Measurements from ENCODE around the gene USP24. TPM values are rescaled to one million over a fixed set of nuclear protein-coding genes. Genes with fewer than 3 reads are reported as not detected.

The USP24 gene
- total RNA-seq, 1 experiment from 2014 or later, result 35.3 TPM

DNA sequence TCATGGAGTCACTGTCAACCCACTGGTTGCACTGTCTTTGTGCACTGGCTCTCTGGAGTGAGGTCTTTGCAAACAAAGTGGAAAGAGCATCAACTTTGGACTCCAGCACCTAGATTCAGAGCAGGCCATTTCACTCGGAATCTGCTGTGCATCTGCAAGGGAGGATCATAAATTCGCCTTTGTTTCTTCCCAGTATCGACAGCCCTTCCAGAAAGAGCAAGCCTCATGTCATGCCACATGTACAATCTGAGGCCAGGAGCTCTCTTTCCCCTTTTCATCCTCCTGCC lies 176.7 kb downstream of the USP24 start:
- no CpG with 5 or more reads among the region's 3 CpGs for WGBS (ENCODE audit: extremely low coverage, insufficient read length, low lambda C conversion rate)
- H2BK5ac ChIP-seq (ENCODE audit: insufficient read length, low read length), result no peak overlapping the region
- peaks cover 9% of the 10 kb centered on the region; the same call in 1 of the 2 replicates for H3K4me1 ChIP-seq (ENCODE audit: insufficient read depth, low read length)
- peaks cover 41 to 53% of the 10 kb centered on the region in 2 experiments for H3K4me1 Mint-ChIP-seq
- no peak overlapping the region for H2BK20ac ChIP-seq (ENCODE audit: low read depth, low read length, poor library complexity, severe bottlenecking)
- no peaks in the 10 kb centered on the region; a peak in 2 of 5 replicates for H3K9me3 Mint-ChIP-seq
- H3K79me2 ChIP-seq (ENCODE audit: insufficient read depth, low read length), result peaks cover 16% of the 10 kb centered on the region; the same call in 1 of the 2 replicates
- no peak overlapping the region for H2BK12ac ChIP-seq (ENCODE audit: insufficient read length, low read depth, low read length)
- no peak overlapping the region for H3K27ac Mint-ChIP-seq
- no peak overlapping the region for H3K9ac ChIP-seq (ENCODE audit: extremely low read depth, insufficient read length, low read length)
- TF ChIP-seq, protein P1, sequence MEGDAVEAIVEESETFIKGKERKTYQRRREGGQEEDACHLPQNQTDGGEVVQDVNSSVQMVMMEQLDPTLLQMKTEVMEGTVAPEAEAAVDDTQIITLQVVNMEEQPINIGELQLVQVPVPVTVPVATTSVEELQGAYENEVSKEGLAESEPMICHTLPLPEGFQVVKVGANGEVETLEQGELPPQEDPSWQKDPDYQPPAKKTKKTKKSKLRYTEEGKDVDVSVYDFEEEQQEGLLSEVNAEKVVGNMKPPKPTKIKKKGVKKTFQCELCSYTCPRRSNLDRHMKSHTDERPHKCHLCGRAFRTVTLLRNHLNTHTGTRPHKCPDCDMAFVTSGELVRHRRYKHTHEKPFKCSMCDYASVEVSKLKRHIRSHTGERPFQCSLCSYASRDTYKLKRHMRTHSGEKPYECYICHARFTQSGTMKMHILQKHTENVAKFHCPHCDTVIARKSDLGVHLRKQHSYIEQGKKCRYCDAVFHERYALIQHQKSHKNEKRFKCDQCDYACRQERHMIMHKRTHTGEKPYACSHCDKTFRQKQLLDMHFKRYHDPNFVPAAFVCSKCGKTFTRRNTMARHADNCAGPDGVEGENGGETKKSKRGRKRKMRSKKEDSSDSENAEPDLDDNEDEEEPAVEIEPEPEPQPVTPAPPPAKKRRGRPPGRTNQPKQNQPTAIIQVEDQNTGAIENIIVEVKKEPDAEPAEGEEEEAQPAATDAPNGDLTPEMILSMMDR (conservative IDR thresholded peaks at IDR 0.05), result no peak
- no peak overlapping the region for H4K91ac ChIP-seq (ENCODE audit: insufficient read length, low read depth, low read length)
- H3K27ac ChIP-seq (ENCODE audit: insufficient read length, low read depth, low read length), result no peak overlapping the region
- H3K18ac ChIP-seq (ENCODE audit: insufficient read length, low read depth, low read length), result no peak overlapping the region
- H2BK120ac ChIP-seq (ENCODE audit: low read depth, low read length, poor library complexity, severe bottlenecking), result no peak overlapping the region
- H3K9me3 ChIP-seq (ENCODE audit: control insufficient read depth, low read depth, low read length), result no peaks in the 10 kb centered on the region
- no peak overlapping the region for H3K4me2 ChIP-seq (ENCODE audit: insufficient read depth, insufficient read length, low read length)
- H2BK15ac ChIP-seq (ENCODE audit: low read depth, low read length), result no peak overlapping the region
- H3K14ac ChIP-seq (ENCODE audit: insufficient read depth, low read length), result no peak overlapping the region
- no peaks in the 10 kb centered on the region for H3K79me1 ChIP-seq (ENCODE audit: insufficient read depth, low read depth, low read length, poor library complexity, severe bottlenecking)
- no peak overlapping the region for H3T11ph ChIP-seq (ENCODE audit: low read length)
- no peak overlapping the region for H3K23ac ChIP-seq (ENCODE audit: insufficient read length, low read depth, low read length)
- no peak overlapping the region for H3K4ac ChIP-seq (ENCODE audit: low read depth, low read length)
- no peak overlapping the region for H4K8ac ChIP-seq (replicated peaks; ENCODE audit: insufficient read length, low read depth, low read length)
- no peak overlapping the region for H2AFZ ChIP-seq (ENCODE audit: low read length)
- peaks cover 2 to 14% (median 7%) of the 10 kb centered on the region in 3 experiments; a peak in 6 of 7 replicates for H3K36me3 Mint-ChIP-seq (ENCODE audit: insufficient read depth in 1 of 3, low read depth in 3 of 3)
- H4K5ac ChIP-seq (ENCODE audit: insufficient read length, low read depth, low read length), result no peak overlapping the region
- H3K4me3 Mint-ChIP-seq, result no peak overlapping the region; a peak in 1 of 5 replicates
- DNase-seq, result no peak
- no peaks in the 10 kb centered on the region for H4K20me1 ChIP-seq (ENCODE audit: control insufficient read depth, insufficient read depth, insufficient read length)
- no peak overlapping the region for H3K56ac ChIP-seq (ENCODE audit: insufficient read length, low read depth, low read length)
- H2AK5ac ChIP-seq (ENCODE audit: insufficient read length, low read length), result no peak overlapping the region
- peaks cover 49% of the 10 kb centered on the region for H3K27me3 Mint-ChIP-seq (ENCODE audit: low read depth)
- peaks cover 21% of the 10 kb centered on the region for H3K23me2 ChIP-seq (ENCODE audit: insufficient read length, low read depth, low read length, poor library complexity, severe bottlenecking)
- peaks cover 11% of the 10 kb centered on the region; the same call in 1 of the 2 replicates for H3K27me3 ChIP-seq (ENCODE audit: insufficient read depth, low read length)

All from H9 (cell line).